Common myeloid progenitor, CD34-positive (primary cell): ENCODE measurements around the gene SMIM36.
"Not testable (repeated sequence)": the region's sequence is repeated elsewhere in the genome, so short reads cannot be mapped to it uniquely, and the experiment has no call there.

Experiments used
- CTCF ChIA-PET: fragments of 350-600 bp; sonication (Branson Sonifier 250); formaldehyde crosslinking; loops from one replicate; lab custom pipeline; 2021; ENCODE audit warnings: antibody characterized with exemption; lab: Charles Lee
- POLR2A ChIA-PET: fragments of 350-600 bp; sonication (Branson Sonifier 250); formaldehyde crosslinking; loops from one replicate; lab custom pipeline; 2021; ENCODE audit warnings: antibody characterized with exemption; lab: Charles Lee
- DNase-seq, 3 donors: peaks; one replicate each; pipeline versions ENCODE4 v3.0.0 to v3.0.0-alpha.2; 2013
- H3K27ac ChIP-seq, 2 experiments: 1 replicate in 1 of 2; 2 replicates in 1 of 2; pipeline ENCODE4 v1.7.0; 2013; ENCODE audit warnings: inconsistent platforms in 2 of 2, low read length in 2 of 2, mild to moderate bottlenecking in 2 of 2, low read depth in 1 of 2, moderate library complexity in 1 of 2; ENCODE audit not compliant: severe bottlenecking in 2 of 2, insufficient read depth in 1 of 2, poor library complexity in 1 of 2
- H3K27me3 ChIP-seq, 5 experiments: replicated peaks in 2 of 5; 1 replicate in 3 of 5; 2 replicates in 2 of 5; pipeline versions ENCODE4 v1.6.1 to v1.7.0; 2013; ENCODE audit warnings: low read length in 4 of 5, mild to moderate bottlenecking in 2 of 5, moderate library complexity in 2 of 5, inconsistent platforms in 1 of 5; ENCODE audit not compliant: insufficient read depth in 5 of 5, control insufficient read depth in 4 of 5
- H3K36me3 ChIP-seq, 4 experiments: 1 replicate in 2 of 4; 2 replicates in 2 of 4; pipeline versions ENCODE4 v1.6.1 to v1.7.0; 2013; ENCODE audit warnings: low read length in 3 of 4, control low read depth in 1 of 4, mild to moderate bottlenecking in 1 of 4; ENCODE audit not compliant: control insufficient read depth in 4 of 4, insufficient read depth in 4 of 4
- H3K4me1 ChIP-seq, 4 experiments: 1 replicate in 3 of 4; 2 replicates in 1 of 4; pipeline versions ENCODE4 v1.6.1 to v1.7.1; 2013; ENCODE audit warnings: low read length in 3 of 4, mild to moderate bottlenecking in 3 of 4, control low read depth in 1 of 4, inconsistent platforms in 1 of 4, moderate library complexity in 1 of 4; ENCODE audit not compliant: control insufficient read depth in 4 of 4, insufficient read depth in 4 of 4; ENCODE audit errors: control extremely low read depth in 1 of 4
- H3K4me3 ChIP-seq, 7 experiments: 1 replicate in 4 of 7; 2 replicates in 3 of 7; pipeline versions ENCODE4 v1.5.1 to v1.7.0; 2013; ENCODE audit warnings: mild to moderate bottlenecking in 7 of 7, low read length in 6 of 7, moderate library complexity in 6 of 7, inconsistent platforms in 2 of 7, low read depth in 2 of 7, control low read depth in 1 of 7; ENCODE audit not compliant: insufficient read depth in 4 of 7, control insufficient read depth in 1 of 7; ENCODE audit errors: extremely low read depth in 1 of 7
- H3K9me3 ChIP-seq, 5 experiments: 1 replicate in 4 of 5; 2 replicates in 1 of 5; pipeline versions ENCODE4 v1.6.1 to v1.7.1; 2013; ENCODE audit warnings: low read length in 4 of 5, mild to moderate bottlenecking in 2 of 5, inconsistent platforms in 1 of 5, low read depth in 1 of 5, moderate library complexity in 1 of 5; ENCODE audit not compliant: control insufficient read depth in 4 of 5, insufficient read depth in 2 of 5; ENCODE audit errors: control extremely low read depth in 1 of 5
- whole genome bisulfite sequencing: methylation state at CpG from one replicate; pipeline ENCODE4 v1.1.5; 2013; ENCODE audit not compliant: insufficient coverage; 5-methylcytosine and 5-hydroxymethylcytosine counted together

SMIM36 gene

DNA sequence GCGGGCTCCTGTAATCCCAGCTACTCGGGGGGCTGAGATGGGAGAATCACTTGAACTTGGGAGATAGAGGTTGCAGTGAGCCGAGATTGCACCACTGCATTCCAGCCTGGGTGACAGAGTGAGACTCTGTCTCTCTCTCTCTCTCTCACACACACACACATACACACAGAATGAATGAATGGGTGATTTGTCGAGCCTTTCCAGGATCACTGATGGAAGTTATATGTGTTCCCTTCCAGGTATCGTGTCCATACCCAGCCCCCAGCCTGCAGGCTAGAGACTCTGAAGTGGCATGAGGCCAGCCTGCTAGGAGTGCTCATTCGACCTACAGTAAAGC is 88.5 kb downstream of the SMIM36 start:
- H3K36me3 ChIP-seq, H3K9me3 ChIP-seq, H3K27me3 ChIP-seq, DNase-seq, H3K27ac ChIP-seq, H3K4me3 ChIP-seq: not testable (repeated sequence)
- peaks cover 12 to 28% (median 22%) of the 10 kb centered on the region in 4 experiments for H3K4me1 ChIP-seq
- POLR2A ChIA-PET = interaction anchor here (1.5 kb wide), 1 partner anchor 27 kb away, joined by 3 read pairs; no protein-coding TSS in a partner anchor
- WGBS = 96% methylated on average over 4 of the region's 6 CpGs
- CTCF ChIA-PET = interaction anchor here (1.0 kb wide), 1 partner anchor 10 kb away, joined by 3 read pairs; no protein-coding TSS in a partner anchor

DNA sequence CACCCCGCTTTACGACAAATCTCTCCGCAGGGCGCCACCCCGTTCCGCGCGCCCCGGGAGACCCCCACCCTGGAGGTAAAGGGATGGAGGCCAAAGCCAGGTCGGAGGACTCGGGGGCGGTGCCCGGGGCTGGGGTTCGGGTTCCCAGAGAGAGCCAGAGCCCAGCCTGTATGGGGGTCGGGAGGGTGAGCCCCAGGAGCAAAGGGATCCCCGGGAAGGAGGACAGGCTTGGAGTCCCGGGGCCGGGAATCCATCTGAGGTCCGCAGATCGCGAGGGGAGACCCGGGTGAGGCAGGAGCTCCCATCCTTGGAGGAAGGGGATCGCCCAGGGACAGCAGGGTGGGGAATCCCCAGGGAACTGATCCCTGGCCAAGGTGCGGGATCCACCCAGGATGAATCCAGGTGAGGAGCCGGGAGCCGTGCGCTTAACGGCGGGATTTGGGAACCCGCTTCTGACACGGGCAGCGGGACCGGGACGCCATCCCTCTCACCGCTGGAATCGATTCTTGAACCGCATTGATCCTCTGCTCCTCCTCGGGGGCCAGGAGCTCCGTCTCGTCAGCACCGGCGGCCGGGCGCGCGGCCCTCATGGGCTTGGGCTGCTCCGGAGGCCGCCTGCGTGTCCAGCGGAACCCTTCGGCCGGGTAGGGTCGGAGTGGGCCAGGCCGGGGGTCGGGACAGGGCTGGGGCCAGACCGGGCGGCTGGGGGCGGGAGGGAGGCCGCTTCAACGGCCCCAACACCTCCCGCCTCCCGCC is 89.9 kb downstream of the SMIM36 start, which contains the start of gene MMD:
MMD (minus strand) TSS at position 657 of the 756 bp plus-strand sequence; CDS start at position 517, 140 bp downstream.
- Histone ChIP-seq H3K27me3 (no peaks in the 10 kb centered on the region), H3K9me3 (peaks cover 0 to 4% (median 0%) of the 10 kb centered on the region in 5 experiments), H3K36me3 (peaks cover 0 to 8% (median 0%) of the 10 kb centered on the region in 4 experiments), H3K4me1 (peaks cover 12 to 33% (median 22%) of the 10 kb centered on the region in 4 experiments), H3K27ac (peak within 1 kb of the TSS; percentile 61 to 83), H3K4me3 (peak within 1 kb of the TSS; percentile 60 to 98 (median 87))
- ChIA-PET POLR2A (interaction anchor here (1.5 kb wide), 1 partner anchor 26 kb away, joined by 3 read pairs; no protein-coding TSS in a partner anchor), CTCF (interaction anchor here (1.4 to 1.9 kb wide), 2 partner anchors 10 to 91 kb away, joined by 4 to 5 read pairs; no protein-coding TSS in a partner anchor)
- WGBS = 0% methylated on average over 38 of the region's 62 CpGs
- DNase-seq = no peak

DNA sequence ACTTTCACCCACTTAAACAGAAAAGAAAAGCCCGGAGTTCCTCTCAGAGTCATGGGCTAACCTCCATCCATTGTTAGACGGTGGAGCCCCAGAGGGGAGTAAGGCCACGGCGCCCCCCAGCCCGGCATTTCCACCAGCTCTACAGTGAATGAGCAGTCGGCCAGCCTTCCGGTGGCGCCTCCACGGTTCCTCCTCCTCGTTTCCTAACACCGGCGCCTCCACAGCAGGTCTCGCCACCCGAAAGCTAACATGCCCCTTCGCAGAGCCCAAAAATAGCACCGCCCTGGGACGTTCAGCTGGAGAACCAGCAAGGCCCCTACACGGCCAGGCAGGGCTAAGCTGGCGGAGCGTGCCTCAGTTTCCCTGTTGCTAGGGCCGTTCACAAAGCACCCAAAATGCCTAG is 90.5 kb downstream of the SMIM36 start:
- ChIA-PET POLR2A (no interaction called here), CTCF (interaction anchor here (1.4 to 1.9 kb wide), 2 partner anchors 10 to 92 kb away, joined by 4 to 5 read pairs; no protein-coding TSS in a partner anchor)
- WGBS = 0% methylated on average over 17 of the region's 21 CpGs
- H3K9me3 ChIP-seq = peaks cover 0 to 4% (median 0%) of the 10 kb centered on the region in 5 experiments
- H3K4me3 ChIP-seq = peak overlapping the region; percentile 60 to 98 (median 87)
- peak; percentile 28 to 48 (median 36) for DNase-seq
- peak overlapping the region in 1 of 2 experiments; percentile 83 for H3K27ac ChIP-seq
- peaks cover 0 to 8% (median 0%) of the 10 kb centered on the region in 4 experiments for H3K36me3 ChIP-seq
- peaks cover 12 to 33% (median 22%) of the 10 kb centered on the region in 4 experiments for H3K4me1 ChIP-seq
- H3K27me3 ChIP-seq = no peaks in the 10 kb centered on the region

DNA sequence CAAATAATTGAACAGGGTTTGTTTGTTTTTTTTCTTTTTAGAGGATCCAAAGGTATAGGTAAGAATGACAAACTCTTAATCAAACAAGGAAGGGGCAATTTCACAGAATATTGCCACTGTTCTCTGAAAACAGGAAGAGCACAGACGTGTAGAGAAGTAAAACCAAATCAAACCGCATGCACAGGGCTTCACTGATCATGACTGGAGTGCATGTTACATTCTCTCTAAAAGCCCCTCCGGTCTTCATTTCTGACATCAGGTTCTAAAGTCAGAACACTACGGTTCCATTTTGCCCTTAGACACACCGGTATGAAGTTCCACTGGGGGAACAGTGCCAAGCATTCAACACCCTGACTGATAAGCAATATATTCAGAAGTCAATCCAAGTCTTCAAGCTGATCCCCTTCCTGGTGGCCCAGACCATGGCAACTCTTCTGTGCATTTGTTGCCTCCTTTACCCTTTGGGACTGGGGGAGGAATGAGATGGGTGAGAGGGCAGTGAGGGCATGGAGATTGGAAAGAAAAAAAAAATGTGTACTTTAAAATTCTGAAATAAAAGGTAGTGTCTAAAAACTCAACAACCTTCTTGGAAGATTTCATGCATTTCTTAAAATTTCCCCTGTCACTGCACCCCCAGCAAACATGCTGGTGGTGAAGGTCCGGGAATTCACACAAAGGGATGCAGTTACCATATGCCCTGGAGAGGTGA is 91.0 kb downstream of the SMIM36 start:
- H3K9me3 ChIP-seq = peaks cover 0 to 4% (median 0%) of the 10 kb centered on the region in 5 experiments
- 0% methylated on average over 3 of the region's 6 CpGs for WGBS
- CTCF ChIA-PET = interaction anchor here (0.8 to 1.9 kb wide), 3 partner anchors 9 to 94 kb away, joined by 3 to 5 read pairs (median 4); no protein-coding TSS in a partner anchor
- no peaks in the 10 kb centered on the region for H3K27me3 ChIP-seq
- DNase-seq = peak; percentile 38 to 87 (median 81)
- H3K27ac ChIP-seq = peak overlapping the region in 1 of 2 experiments; percentile 83
- H3K36me3 ChIP-seq = peaks cover 0 to 8% (median 0%) of the 10 kb centered on the region in 4 experiments
- peak overlapping the region; percentile 60 to 98 (median 87) for H3K4me3 ChIP-seq
- peaks cover 12 to 33% (median 22%) of the 10 kb centered on the region in 4 experiments for H3K4me1 ChIP-seq
- POLR2A ChIA-PET = interaction anchor here (0.7 kb wide), 1 partner anchor 10 kb away, joined by 3 read pairs; no protein-coding TSS in a partner anchor

DNA sequence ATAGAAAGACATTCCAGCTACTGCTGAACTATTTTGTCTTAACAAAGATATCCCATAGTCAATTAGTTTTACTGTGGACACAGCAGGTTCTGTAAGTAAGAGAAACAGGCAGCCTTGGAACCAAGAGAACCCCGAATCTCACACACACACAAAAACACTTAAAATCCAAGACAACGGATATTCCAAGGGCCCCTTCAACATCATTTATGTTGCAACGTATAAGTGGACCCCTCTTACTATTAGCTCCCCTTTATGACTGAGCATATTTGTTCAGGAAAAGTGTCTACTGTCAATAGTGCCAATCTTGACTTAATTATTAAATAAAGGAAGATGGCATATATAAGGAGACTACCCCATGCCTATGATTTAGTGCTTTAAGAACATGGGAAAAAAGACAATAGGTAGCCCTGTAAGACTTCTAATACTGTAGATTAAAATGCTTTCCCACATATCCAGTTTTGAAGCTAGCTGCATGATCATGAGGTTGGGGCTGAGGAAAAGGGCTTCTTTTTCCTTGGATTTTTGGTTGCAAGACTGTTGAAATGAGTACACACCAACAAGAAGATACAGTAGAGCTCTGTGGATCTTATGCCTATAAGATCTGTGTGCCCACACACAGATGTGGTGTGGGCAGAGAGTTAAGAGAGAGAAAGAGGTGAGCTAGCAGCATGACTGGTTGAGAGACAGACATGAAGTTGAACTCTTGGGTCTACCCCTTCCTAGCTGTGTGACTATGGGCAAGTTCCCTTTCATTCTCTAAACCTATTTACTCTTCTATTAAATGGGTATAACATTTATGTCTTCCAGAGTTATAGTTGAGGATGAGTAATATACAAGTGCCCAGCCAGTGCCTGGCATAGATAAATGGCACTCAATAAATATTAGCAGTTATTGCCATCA is 92.6 kb downstream of the SMIM36 start:
- peaks cover 12 to 33% (median 22%) of the 10 kb centered on the region in 4 experiments for H3K4me1 ChIP-seq
- no peaks in the 10 kb centered on the region for H3K27me3 ChIP-seq
- H3K36me3 ChIP-seq = peaks cover 0 to 14% (median 4%) of the 10 kb centered on the region in 4 experiments
- H3K4me3 ChIP-seq = no peak overlapping the region
- peaks cover 0 to 4% (median 0%) of the 10 kb centered on the region in 5 experiments for H3K9me3 ChIP-seq
- POLR2A ChIA-PET = interaction anchor here (0.6 kb wide), 1 partner anchor 427 kb away, joined by 6 read pairs; no protein-coding TSS in a partner anchor
- H3K27ac ChIP-seq = no peak overlapping the region
- DNase-seq = no peak
- CTCF ChIA-PET = interaction anchor here (1.5 kb wide), 1 partner anchor 96 kb away, joined by 5 read pairs; no protein-coding TSS in a partner anchor
- 100% methylated on average over 1 of the region's 3 CpGs for WGBS
